Fibroblast of skin of scalp (primary cell): ENCODE results near the gene GPC1.
"Not testable (repeated sequence)": the region's sequence is repeated elsewhere in the genome, so short reads cannot be mapped to it uniquely, and the experiment has no call there.

ENCODE experiments used
- DNase-seq: peaks from one replicate; pipeline ENCODE4 v3.0.0-alpha.2; 2013

The GPC1 gene

DNA sequence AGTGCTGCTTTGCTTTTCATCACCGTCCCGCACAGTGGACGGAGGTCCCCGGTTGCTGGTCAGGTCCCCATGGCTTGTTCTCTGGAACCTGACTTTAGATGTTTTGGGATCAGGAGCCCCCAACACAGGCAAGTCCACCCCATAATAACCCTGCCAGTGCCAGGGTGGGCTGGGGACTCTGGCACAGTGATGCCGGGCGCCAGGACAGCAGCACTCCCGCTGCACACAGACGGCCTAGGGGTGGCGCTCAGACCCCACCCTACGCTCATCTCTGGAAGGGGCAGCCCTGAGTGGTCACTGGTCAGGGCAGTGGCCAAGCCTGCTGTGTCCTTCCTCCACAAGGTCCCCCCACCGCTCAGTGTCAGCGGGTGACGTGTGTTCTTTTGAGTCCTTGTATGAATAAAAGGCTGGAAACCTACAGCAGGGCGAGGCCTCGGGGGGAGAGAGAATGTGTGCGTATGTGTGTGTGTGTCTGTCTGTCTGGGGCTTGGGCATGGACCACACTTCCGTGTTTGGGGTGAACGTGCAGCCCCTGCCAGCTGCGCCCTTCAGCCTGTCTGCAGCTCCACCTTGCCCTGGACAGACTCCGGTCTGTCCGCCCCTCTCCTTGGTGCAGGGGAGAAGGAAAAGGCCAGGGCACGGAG lies 32.3 kb downstream of the GPC1 start:
- DNase-seq: no peak

DNA sequence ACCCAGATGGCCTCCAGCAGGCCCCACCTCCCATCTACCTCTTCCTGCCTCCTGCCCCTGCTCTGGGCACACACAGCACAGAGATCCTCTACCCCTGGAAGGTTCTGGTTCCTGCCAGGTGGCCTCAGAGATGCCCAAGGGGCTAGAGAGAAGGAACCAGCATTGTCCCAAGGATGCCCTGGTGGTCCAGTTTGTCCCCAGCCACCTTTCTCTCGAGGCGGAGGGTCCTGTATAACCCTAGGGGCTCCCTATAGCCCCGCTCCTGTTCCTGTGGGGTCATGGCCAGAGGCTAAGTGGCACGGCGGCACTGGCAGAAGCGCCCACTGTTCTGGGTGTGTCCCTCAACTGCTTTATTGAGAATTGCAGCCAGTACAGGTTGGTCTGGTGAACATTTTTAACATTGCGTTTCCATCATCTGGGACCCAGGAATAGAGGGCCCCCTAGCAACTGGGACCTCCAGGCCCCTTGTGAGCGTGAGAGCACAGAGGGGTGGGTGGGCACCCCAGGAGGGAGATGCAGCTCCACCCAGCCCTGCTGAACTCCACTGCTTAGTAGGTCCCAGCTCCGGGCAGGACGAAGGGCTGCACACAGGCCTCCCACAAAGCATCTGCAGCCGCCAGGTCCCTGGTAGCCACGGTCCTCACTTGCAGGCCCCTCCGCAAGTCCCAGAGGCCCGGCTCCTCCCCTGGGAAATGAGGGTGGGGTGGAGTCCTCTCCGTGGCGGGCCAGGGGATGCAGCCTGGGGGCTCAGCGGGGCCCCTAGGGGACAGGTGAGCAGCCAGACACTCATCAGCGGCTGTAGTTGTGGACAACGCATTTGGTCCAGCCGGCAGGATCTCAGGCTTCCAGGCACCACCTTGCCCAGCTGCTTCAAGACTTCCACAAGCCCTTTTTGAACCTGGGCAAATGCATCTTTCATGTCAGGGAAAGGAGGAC lies 33.1 kb downstream of the GPC1 start:
- no peak for DNase-seq

DNA sequence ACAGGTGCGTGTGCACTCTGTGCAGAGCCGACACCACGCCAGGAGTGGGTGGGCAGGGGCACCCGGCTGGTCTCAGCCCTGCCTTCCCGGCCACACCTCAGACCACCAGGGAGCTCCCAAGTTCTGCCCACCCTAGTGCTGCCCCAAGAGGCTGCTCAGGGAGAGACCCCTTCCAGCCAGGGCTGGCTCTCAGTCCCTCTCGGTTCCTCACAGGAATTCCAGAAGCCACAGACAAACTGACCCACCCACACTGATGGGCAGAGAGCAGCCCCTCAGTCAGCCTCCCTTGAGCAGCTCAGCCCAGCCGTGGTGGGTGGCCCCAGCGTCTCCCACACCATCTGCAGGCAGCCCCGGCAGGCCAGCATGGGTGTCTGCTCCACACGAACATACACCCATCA lies 33.8 kb downstream of the GPC1 start:
- DNase-seq: no peak

DNA sequence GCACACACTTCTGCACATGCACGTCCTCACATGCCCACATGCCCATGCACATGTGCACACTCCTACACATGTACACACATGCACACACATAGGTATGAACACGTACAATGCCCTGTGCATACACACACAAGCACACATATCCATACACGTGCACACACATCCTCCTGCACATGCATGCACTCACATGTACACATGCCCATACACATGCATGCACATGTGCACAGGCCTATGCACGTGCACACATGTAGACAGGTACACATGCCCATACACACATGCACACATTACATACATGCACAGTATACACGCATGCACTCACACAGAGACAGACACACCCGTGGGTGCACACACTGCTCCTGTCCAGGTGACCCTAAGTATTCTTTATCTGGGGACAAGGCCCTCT lies 34.3 kb downstream of the GPC1 start:
- no peak for DNase-seq

DNA sequence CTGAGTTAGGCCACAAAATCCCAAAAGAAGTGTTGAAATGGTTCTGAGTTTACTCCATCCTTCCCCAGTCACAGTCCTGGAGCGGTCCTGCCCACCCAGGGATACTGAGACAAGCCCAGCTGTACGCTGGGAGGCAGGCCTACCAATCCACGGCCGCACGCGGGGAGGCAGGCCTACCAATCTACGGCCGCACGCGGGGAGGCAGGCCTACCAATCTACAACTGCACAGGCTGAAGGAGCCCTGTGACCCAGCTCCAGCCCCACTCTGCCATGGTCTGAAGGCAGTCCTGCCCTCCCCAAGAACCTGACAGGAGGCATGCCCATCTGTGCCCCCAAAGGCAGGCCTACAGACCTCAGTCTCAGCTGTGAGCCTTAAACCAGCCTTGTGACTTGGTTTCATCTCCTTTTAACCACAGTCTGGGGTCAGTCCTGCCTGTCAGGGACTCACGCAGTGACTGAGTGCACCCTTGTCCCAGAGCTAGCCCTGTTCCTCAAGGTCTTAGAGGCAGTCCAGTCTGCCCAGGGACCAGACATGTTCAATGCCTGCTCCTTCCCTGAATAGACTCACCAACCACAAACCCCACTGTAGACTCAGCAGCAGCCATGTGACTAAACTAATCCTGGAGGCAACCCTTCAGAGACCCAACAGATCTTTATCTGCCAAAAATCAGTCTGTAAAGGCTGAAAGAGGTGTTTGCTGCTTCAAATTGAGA lies 36.8 kb downstream of the GPC1 start:
- no peak for DNase-seq

DNA sequence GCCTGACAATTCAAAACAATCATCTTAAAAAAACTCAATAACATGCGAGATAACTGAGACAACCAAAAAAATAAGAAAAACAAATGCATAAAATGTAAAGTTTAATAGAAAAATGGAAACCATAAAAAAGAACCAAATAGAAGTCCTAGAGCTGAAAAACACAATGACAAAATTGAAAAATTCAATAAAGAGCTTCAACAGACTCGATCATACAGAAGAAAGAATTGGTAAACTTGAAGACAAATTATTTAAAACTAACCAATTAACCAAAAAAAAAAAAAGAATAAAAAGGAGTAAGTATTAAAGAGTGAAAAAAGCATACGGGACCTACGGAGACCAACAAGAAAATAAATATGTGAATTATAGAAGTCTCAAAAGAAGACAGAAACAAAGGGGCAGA lies 37.7 kb downstream of the GPC1 start:
- DNase-seq: no peak

DNA sequence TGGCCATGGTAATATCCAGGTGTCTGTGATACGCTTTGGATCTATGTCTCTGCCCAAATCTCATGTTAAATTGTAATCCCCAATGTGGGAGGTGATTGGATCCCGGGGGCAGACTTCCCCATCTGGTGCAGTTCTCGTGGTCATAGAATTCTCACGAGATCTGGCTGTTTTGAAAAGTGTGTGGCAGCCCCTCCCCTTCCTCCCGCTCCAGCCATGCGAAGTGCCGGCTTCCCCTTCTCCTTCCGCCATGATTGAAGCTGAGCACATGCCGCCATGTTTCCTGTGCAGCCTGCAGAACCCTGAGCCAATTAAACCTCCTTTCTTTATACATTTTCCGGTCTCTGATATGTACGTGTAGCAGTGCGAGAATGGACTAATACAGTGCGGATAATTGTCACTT lies 42.5 kb downstream of the GPC1 start:
- no peak for DNase-seq

DNA sequence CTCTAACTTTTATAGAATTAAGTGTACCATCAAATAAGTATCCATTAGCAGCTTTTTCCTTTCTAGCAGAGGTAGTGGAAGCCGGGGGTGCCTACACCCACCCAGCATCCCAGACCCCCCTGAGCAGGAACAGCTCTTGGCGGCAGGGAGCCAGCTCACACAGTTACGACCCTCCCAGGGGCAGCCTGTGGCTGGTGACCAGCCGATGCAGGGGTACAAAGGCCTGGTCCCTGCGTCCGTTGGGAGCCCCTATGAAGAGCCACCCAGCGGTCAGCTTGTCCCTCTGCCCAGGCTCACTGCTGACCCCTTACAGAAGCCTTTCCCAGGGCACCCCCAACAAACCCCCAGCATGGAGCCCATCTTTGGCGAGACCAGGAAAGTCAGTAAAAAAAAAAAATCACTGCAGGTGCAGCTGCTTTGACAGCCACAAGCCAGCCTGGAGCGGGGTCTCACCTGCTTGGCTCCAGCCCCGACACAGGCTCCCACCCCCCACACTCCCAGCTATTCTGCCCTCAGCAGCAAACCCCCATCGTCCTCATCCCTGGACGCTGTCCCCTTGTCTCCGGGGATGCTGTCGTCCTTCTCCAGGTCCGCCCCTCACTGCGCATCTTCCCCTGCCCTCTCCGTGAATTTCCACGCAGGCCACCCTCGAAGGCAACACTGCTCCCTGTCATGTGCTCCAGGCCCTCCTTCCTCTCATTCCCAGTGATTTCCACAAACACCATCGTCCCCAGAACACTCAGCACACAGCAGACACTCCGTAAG lies 43.1 kb downstream of the GPC1 start:
- DNase-seq: no peak

DNA sequence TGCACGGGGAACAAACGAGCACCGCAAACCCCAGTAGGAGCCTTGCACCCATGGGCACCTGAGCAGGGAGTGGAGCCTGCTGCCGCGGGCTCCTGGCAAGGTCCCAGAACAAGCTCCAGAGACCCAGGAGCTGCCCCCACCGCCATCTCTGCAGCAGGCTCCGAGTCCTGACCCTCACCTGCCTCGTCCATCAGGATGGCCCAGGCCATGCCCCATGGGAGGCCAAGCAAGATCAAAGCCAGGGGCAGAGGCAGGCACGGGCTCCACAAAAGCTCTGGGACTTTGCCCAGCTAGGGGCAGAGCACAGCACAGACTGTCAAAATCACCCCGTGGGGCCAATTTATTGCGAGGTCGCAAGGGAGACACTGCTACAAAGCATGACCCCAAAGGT lies 43.6 kb downstream of the GPC1 start:
- DNase-seq: no peak

DNA sequence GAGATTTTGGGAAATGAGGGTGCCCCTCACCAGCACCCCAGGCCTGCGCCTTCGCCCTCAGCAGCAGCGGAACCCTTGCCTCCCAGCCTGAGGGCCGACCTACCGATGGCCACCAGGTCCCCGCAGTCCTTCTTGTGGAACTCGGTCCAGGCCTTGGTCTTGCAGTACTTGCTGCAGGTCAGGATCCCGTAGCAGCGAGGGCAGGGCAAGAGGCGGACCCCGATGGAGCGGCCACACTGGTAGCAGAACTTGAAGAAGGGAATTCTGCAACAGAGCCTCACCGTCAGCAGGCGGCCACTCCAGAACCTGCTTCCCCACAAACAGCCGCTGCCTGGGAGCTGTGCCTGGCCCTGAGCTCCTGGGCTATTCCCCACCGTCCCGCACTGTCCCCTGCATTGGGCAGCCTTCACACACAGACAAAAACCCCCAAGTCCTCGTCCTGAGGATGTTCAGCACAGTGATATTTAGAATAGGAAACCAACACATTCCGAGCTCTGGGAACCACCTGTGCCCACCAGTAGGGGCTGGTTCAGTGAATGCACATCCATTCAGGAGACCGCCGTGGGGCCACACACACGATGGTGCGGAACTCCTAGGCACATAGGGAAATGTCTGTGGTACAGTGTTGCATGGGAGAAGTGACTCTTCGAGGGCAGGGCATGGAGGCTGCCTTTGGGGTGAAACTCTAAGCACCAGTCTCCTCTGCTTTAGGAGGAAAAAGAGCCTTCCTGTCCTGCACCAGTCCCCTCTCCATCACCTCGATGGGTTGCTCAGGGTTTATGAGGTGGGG lies 45.6 kb downstream of the GPC1 start:
- DNase-seq: no peak

DNA sequence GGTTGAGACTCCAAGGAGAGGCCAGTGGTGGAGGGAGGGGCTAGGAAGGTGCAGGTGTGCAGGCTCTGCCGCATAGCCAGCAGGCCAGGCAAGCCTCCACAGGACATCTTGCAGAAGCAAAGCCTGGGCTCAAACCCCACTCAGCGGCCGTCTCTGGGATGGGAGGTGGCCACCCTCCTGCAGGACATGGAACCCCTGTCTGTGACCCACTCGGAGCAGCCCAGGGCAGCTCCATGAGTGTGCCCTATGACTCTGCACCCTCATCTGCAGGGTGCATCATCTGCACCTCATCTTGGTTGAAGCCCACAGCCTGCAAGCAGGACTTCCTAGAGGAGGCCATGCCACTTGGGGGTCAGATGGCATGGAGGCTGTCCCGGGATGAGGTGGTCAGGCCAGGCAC lies 46.3 kb downstream of the GPC1 start:
- DNase-seq: no peak

DNA sequence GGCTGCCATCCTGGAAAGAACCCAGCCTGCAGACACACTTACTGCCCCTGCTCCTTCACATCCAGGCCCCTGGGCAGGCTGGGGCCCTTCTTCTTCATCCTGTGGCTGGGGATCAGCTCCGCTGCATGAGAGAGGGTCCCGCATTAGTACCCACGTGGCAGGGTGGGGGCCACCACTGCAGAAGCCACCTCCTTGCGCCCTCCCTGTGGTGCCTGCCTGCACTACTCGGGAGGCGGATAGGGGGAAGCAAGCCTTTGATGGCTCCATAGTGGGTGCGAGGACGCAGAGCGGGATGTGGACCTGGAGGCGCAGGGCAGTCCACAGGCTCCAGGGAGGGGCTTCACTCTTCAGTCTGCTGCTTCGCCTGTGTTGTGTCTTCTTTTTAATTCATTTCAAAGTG lies 46.7 kb downstream of the GPC1 start:
- DNase-seq: no peak

DNA sequence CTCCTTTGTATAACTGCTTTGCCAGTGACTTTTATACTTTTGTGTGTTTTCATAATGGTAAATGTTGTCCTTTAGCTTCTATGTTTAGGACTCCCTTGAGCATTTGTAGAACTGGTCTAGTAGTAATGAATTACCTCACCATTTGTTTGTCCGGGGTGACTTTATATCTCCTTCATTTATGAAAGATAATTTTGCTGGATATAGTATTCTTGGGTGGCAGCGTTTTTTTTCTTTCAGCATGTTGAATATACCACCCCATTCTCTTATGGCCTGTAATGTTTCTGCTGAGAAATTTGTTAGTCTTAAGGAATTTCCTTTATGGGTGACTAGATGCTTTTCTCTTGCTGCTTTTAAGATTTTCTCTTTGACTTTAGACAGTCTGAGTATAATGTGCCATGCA lies 56.0 kb downstream of the GPC1 start:
- no peak for DNase-seq

DNA sequence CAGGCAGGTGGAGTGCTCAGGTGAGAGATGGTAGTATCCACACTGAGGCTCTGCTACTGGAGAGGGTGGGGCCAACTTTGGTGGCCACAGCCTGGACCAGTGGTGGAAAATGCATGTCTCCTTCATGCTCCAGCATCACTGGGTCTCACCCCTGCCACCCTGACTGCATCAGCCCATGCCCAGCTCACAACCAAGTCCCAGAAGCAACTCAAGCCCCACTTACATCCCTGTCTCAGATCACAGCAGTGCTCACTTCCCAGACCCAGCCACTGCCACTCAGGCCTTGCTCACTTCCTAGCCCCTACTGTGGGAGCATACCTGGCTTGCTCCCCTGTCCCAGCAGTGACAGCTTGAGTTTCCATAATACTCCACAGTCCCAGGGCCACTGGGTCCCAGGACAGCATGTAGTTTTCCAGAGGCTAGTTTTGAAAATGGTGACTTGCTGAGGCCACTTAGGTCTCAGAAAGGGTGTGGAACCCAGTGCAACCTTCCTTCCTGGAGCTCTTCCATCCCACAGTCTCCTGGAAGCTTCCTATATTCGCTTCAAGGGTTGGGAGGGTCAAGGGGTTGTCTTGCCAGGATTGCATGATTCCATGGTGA lies 58.8 kb downstream of the GPC1 start:
- no peak for DNase-seq

DNA sequence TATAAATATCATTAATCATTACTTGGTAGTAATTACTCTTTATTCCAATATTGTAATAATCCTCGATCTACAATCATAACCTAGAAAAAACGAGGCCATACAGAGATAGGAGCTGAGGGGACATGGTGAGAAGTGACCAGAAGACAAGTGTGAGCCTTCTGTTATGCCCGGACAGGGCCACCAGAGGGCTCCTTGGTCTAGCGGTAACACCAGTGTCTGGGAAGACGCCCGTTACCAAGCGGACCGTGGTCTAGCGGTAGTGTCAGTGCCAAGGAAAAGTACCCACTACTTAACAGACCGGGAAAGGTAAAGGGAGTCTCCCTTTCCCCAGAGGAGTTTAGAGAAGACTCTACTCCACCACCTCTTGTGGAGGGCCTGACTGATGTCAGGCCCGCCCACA lies 59.5 kb downstream of the GPC1 start:
- DNase-seq: not testable (repeated sequence)

DNA sequence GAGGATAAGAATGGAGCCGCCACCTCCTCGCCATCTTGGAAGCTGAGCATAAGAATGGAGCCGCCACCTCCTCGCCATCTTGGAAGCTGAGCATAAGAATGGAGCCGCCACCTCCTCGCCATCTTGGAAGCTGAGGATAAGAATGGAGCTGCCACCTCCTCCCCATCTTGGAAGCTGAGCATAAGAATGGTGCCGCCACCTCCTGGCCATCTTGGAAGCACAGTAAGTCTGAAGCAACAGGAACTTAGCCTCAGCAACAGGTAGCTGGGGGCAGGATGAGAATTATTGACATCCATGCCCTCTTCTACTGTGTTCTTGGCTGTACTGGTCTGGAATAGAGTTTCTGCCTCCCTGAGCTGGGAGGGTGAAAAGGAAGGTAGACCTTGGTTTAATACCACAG lies 61.6 kb downstream of the GPC1 start:
- DNase-seq: peak; percentile 27

DNA sequence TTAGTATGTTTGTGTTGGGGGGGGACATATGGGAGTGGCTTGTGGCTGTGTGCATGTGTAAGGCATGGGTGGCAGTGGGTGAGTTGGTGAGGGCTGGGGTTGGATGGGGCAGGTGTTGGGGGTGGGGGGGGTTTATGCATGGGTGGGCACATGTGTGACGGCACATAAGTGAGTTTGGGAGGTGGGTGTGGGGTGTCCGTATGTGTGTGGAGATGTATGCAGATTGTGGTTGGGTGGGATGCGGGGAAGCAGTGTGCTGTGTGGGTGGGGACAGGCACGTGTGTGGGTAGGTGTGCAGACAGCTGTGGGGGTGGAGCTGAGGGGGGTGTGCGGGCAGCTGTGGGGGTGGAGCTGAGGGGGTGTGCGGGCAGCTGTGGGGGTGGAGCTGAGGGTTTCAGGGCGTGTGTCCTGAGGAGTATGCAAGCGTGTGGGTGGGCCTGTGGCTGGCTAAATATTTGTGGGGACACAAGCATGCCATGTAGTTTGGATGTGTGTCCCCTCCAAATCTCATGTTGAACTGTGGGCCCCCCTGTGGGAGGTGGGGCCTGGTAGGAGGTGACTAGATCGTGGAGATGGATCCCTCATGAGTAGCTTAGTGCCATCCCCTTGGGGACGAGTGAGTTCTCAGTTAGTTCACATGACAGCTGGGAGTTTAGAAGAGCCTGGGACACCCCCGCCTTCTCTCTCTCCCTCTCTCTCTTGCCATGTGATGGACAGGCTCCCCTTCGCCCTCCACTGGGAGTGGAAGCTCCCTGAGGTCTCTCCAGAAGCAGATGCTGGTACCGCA lies 62.9 kb downstream of the GPC1 start:
- DNase-seq: no peak

DNA sequence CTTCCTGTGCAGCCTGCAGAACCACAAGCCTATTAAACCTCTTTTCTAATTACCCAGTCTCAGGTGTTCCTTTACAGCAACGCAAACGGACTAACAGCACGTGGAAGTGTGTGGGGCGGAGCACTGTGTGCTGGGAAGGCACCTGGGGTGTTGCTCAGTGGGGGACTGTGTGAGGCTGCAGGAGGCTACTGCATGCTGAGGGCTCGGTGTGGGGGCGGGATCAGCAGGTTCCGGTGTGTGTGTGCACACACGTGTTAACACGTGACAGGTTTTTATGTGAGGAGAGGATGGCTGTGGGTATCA lies 63.4 kb downstream of the GPC1 start:
- no peak for DNase-seq

DNA sequence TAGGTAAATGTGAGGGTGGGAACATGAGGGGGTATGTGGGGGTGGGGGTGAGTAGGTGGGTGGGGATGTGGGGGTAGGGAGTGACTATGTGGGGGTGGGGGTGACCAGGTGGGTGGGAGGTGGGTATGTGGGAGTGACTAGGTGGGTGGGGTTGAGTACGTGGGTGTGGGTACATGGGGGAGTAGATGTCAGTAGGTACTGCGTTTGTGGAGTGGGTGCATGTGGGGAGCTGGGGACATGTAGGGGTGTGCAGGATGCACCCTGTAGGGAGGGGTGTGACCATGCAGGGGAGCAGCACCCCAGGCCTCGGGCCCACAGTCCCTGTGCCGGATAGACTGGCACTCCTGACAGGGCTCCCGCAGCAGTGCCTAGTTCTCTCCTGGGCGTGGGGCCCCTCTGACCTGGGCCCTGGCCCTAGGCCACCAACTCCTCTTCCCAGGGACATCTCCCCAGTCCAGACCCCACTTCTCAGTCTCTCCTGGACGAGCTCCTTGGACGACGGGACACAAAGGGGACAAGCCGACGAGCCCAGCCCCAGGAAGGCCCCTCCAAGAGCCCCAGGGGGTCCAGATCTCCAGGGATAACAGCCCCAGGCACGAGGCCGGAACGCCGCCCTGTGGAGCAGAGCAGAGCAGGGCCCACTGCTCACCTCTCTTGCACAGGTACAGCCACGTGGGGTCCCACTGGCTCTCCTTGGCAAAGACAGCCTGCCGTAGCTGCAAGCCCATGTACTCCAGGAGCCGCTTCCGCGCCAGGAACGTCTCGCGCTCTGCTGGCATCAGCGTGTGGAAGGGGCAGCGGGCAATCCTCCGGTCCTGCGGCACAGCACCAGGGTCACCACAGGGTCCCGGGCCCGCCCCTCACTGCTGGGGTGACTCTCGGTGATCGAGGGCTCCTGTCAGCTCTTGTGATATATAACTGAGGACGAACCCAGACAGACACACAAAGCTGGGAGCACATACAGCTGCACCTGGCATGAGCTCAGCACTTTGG lies 64.1 kb downstream of the GPC1 start:
- DNase-seq: no peak
